ENCODE results near the gene NCOA1.
"Not testable (repeated sequence)": the region's sequence is repeated elsewhere in the genome, so short reads cannot be mapped to it uniquely, and the experiment has no call there.

NCOA1 gene

GRCh38 chr2:24635181-24635580, 144.1 kb downstream of the NCOA1 start:
- DNase-seq (ENCODE audit: low spot score): no peak

- DNase-seq (ENCODE audit: low spot score): no peak
Observed at GRCh38 chr2:24638568-24638967, 147.5 kb downstream of the NCOA1 start.

- DNase-seq (ENCODE audit: low spot score): no peak
Observed at GRCh38 chr2:24642351-24642750, 151.3 kb downstream of the NCOA1 start.

GRCh38 chr2:24643051-24643450, 152.0 kb downstream of the NCOA1 start:
- DNase-seq (ENCODE audit: low spot score): no peak

GRCh38 chr2:24644032-24644431, 153.0 kb downstream of the NCOA1 start:
- DNase-seq (ENCODE audit: low spot score): no peak

GRCh38 chr2:24650997-24651642, 160.1 kb downstream of the NCOA1 start:
- DNase-seq (ENCODE audit: low spot score): no peak

- no peak for DNase-seq (ENCODE audit: low spot score)
Observed at GRCh38 chr2:24651643-24652003, 160.6 kb downstream of the NCOA1 start.

GRCh38 chr2:24652265-24653182, 161.5 kb downstream of the NCOA1 start:
- DNase-seq (ENCODE audit: low spot score): no peak

- no peak for DNase-seq (ENCODE audit: low spot score)
Observed at GRCh38 chr2:24657818-24658217, 166.8 kb downstream of the NCOA1 start.

- DNase-seq (ENCODE audit: low spot score): no peak
Observed at GRCh38 chr2:24658531-24659202, 167.6 kb downstream of the NCOA1 start.

GRCh38 chr2:24659862-24660261, 168.8 kb downstream of the NCOA1 start:
- no peak for DNase-seq (ENCODE audit: low spot score)

- DNase-seq (ENCODE audit: low spot score): no peak
Observed at GRCh38 chr2:24667542-24667941, 176.5 kb downstream of the NCOA1 start.

- no peak for DNase-seq (ENCODE audit: low spot score)
Observed at GRCh38 chr2:24671230-24671629, 180.2 kb downstream of the NCOA1 start.

- no peak for DNase-seq (ENCODE audit: low spot score)
Observed at GRCh38 chr2:24672589-24672988, 181.5 kb downstream of the NCOA1 start.

- no peak for DNase-seq (ENCODE audit: low spot score)
Observed at GRCh38 chr2:24675338-24675737, 184.3 kb downstream of the NCOA1 start.

GRCh38 chr2:24676493-24676892, 185.4 kb downstream of the NCOA1 start:
- no peak for DNase-seq (ENCODE audit: low spot score)

- not testable (repeated sequence) for DNase-seq (ENCODE audit: low spot score)
Observed at GRCh38 chr2:24678066-24678465, 187.0 kb downstream of the NCOA1 start.

GRCh38 chr2:24680196-24680595, 189.1 kb downstream of the NCOA1 start:
- no peak for DNase-seq (ENCODE audit: low spot score)

- DNase-seq (ENCODE audit: low spot score): no peak
Observed at GRCh38 chr2:24682304-24682703, 191.2 kb downstream of the NCOA1 start.

- no peak for DNase-seq (ENCODE audit: low spot score)
Observed at GRCh38 chr2:24683408-24683807, 192.4 kb downstream of the NCOA1 start.

GRCh38 chr2:24690524-24690923, 199.5 kb downstream of the NCOA1 start:
- no peak for DNase-seq (ENCODE audit: low spot score)

- no peak for DNase-seq (ENCODE audit: low spot score)
Observed at GRCh38 chr2:24691806-24692205, 200.8 kb downstream of the NCOA1 start.

GRCh38 chr2:24697792-24698191, 206.7 kb downstream of the NCOA1 start:
- no peak for DNase-seq (ENCODE audit: low spot score)

Measured in left forelimb (tissue), 1 donor.